Vagina (tissue), 2 donors: Measurements from ENCODE around the gene CLCNKA. TPM values are rescaled to one million over a fixed set of nuclear protein-coding genes. Genes with fewer than 3 reads are reported as not detected.

Experiments used
- DNase-seq, 2 donors: peaks; one replicate each; pipeline ENCODE4 v3.0.0-alpha.2; 2017; ENCODE audit errors: extremely low spot score in 2 of 2
- H3K27ac ChIP-seq: fragments of 200-600 bp; sonication (generic); one replicate; pipeline ENCODE4 v1.5.1; 2019
- H3K27me3 ChIP-seq: fragments of 200-600 bp; sonication (generic); one replicate; pipeline ENCODE4 v1.5.1; 2019
- H3K36me3 ChIP-seq, 2 donors: fragments of 200-600 bp; sonication (generic); one replicate each; pipeline ENCODE4 v1.5.1; 2017 to 2019
- H3K4me1 ChIP-seq: fragments of 200-600 bp; sonication (generic); one replicate; pipeline ENCODE4 v1.5.1; 2019
- H3K4me3 ChIP-seq, 2 donors: fragments of 200-600 bp; sonication (generic); 1 replicate in 1 of 2; 2 replicates in 1 of 2; pipeline ENCODE4 v1.5.1; 2016 to 2019
- H3K9me3 ChIP-seq: fragments of 200-600 bp; sonication (generic); one replicate; pipeline ENCODE4 v1.5.1; 2019
- POLR2A ChIP-seq, 2 donors: fragments of 450-650 bp; IDR thresholded peaks; one replicate each; pipeline ENCODE4 v1.6.1; 2017; ENCODE audit warnings: antibody characterized with exemption in 2 of 2, mild to moderate bottlenecking in 2 of 2, moderate library complexity in 2 of 2
- POLR2AphosphoS5 ChIP-seq, 2 donors: sonication (generic); formaldehyde crosslinking; IDR thresholded peaks; one replicate each; pipeline ENCODE4 v1.9.0; 2017; ENCODE audit warnings: antibody characterized with exemption in 2 of 2, mild to moderate bottlenecking in 2 of 2, low read depth in 1 of 2; ENCODE audit not compliant: insufficient read depth in 1 of 2
- intact Hi-C: fragments of 100-400 bp; cut with DNase I; formaldehyde crosslinking; loops from one replicate; pipeline ENCODE4 v1.15.1; 2023
- total RNA-seq: library from RNA; depleted of rRNA; stranded (reverse); fragments of >200 nt; gene quantifications from one replicate; pipeline ENCODE4 v1.2.3, GENCODE V29; 2016
- TF ChIP-seq, protein P1 (sequence below), 3 experiments: fragments of 450-650 bp in 2 of 3; fragments of 200-600 bp in 1 of 3; sonication (generic) in 1 of 3; IDR thresholded peaks; one replicate each; pipeline ENCODE4 v1.5.1; 2017 to 2019; ENCODE audit warnings: antibody characterized with exemption in 3 of 3, mild to moderate bottlenecking in 2 of 3, moderate library complexity in 2 of 3

CLCNKA gene
- total RNA-seq, 1 donor from 2014 or later: 0.25 TPM

DNA sequence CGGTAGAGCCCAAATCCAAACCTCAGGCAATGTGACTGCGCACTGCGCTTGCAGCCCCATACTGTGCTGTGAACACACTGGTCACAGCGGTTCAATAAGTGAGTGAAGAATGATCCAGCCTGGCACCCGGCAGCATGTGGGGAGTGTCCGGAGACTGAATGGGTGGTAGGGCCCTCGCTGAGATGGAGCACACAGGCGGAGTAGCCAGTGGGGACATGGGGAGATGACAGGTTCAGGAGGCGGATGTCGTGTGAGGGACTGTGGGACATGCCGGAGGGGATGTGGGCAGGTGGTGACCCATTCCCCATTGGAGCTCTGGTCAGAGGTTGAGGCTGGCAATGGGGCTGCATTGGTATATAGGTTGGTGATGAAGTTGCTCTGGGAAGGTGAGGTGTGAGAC is 12.2 kb upstream of the CLCNKA start:
- Histone ChIP-seq H3K27ac (no peak overlapping the region), H3K9me3 (no peaks in the 10 kb centered on the region), H3K4me1 (peaks cover 22% of the 10 kb centered on the region), H3K4me3 (no peak overlapping the region), H3K27me3 (no peaks in the 10 kb centered on the region), H3K36me3 (no peaks in the 10 kb centered on the region)
- no peak for DNase-seq
- TF ChIP-seq POLR2A (IDR thresholded peaks at IDR 0.05) (no peak), POLR2AphosphoS5 (IDR thresholded peaks at IDR 0.05; ENCODE audit: insufficient read depth in 1 of 2, low read depth in 1 of 2) (no peak)
- TF ChIP-seq, protein P1, sequence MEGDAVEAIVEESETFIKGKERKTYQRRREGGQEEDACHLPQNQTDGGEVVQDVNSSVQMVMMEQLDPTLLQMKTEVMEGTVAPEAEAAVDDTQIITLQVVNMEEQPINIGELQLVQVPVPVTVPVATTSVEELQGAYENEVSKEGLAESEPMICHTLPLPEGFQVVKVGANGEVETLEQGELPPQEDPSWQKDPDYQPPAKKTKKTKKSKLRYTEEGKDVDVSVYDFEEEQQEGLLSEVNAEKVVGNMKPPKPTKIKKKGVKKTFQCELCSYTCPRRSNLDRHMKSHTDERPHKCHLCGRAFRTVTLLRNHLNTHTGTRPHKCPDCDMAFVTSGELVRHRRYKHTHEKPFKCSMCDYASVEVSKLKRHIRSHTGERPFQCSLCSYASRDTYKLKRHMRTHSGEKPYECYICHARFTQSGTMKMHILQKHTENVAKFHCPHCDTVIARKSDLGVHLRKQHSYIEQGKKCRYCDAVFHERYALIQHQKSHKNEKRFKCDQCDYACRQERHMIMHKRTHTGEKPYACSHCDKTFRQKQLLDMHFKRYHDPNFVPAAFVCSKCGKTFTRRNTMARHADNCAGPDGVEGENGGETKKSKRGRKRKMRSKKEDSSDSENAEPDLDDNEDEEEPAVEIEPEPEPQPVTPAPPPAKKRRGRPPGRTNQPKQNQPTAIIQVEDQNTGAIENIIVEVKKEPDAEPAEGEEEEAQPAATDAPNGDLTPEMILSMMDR (IDR thresholded peaks at IDR 0.05): no peak
- intact Hi-C loops: loop anchor here (10.0 kb wide), 1 partner anchor 45 kb away; no protein-coding TSS in a partner anchor

DNA sequence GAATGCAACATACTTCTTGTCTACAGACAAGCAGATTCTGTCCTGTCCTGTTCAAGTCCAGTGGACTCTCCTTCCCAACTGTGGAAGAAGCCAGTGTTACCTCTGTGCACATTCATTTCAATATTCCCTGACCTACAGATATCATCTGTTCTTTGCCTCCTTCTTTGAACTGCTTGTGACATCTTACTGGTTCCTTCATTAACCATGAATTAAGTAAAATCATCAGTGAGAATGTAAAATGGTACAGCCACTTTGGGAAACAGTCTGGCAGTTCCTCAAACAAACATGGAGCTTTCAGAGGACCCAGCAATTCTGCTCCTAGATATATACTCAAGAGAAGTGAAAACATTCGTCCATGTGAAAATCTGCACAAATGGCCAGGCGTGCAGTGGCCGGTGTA is 11.0 kb upstream of the CLCNKA start:
- peaks cover 34% of the 10 kb centered on the region for H3K4me1 ChIP-seq
- H3K9me3 ChIP-seq: no peaks in the 10 kb centered on the region
- DNase-seq: no peak
- intact Hi-C loops: no loop called here
- TF ChIP-seq POLR2AphosphoS5 (IDR thresholded peaks at IDR 0.05; ENCODE audit: insufficient read depth in 1 of 2, low read depth in 1 of 2): no peak
- no peak for TF ChIP-seq POLR2A (IDR thresholded peaks at IDR 0.05)
- TF ChIP-seq, protein P1 (IDR thresholded peaks at IDR 0.05): no peak
- no peak overlapping the region for H3K4me3 ChIP-seq
- no peaks in the 10 kb centered on the region for H3K27me3 ChIP-seq
- H3K27ac ChIP-seq: no peak overlapping the region
- H3K36me3 ChIP-seq: no peaks in the 10 kb centered on the region

- TF ChIP-seq POLR2AphosphoS5 (IDR thresholded peaks at IDR 0.05; ENCODE audit: insufficient read depth in 1 of 2, low read depth in 1 of 2): no peak
- TF ChIP-seq POLR2A (IDR thresholded peaks at IDR 0.05): no peak
- TF ChIP-seq, protein P1 (IDR thresholded peaks at IDR 0.05): no peak
- H3K27me3 ChIP-seq: no peaks in the 10 kb centered on the region
- no peak overlapping the region for H3K4me3 ChIP-seq
- DNase-seq: no peak
- intact Hi-C loops: no loop called here
- H3K4me1 ChIP-seq: peaks cover 41% of the 10 kb centered on the region
- H3K9me3 ChIP-seq: no peaks in the 10 kb centered on the region
- H3K36me3 ChIP-seq: no peaks in the 10 kb centered on the region
- H3K27ac ChIP-seq: peak overlapping the region; percentile 94
Observed at GRCh38 chr1:16011936-16012589, 9.8 kb upstream of the CLCNKA start.

DNA sequence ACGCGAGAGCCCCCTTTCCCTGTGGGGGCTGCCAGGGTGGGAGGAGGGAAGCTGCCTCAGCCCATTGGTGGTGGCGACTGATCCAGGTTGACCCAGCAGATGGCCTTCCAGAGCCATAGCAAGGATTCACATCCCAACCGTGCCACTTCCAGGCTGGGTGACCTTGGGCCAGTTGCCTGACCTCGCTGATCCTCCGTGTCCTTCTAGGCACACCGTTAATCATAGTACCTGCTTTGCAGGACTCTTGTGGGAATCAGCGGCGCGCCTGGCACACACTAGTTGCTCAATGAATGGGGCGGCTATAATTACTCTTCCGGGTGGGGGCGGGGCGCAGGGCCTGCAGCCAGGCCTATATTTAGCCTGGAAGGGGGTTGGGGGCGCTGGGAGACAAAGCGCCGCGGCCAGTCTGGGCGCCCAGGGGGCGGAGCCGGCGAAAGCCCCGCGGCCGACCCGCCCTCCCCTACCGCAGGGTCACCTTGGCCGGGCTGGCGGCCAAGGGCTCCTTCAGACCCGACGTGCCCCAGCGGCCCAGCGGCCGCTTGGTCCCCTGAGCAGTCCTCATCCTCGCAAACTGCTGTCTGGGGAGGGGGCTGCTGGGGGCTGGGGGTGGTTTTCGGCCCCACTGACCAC is 9.1 kb upstream of the CLCNKA start:
- TF ChIP-seq, protein P1 (IDR thresholded peaks at IDR 0.05): no peak
- TF ChIP-seq POLR2AphosphoS5 (IDR thresholded peaks at IDR 0.05; ENCODE audit: insufficient read depth in 1 of 2, low read depth in 1 of 2): no peak
- TF ChIP-seq POLR2A (IDR thresholded peaks at IDR 0.05): no peak
- DNase-seq: no peak
- Histone ChIP-seq H3K27me3 (no peaks in the 10 kb centered on the region), H3K4me1 (peaks cover 47% of the 10 kb centered on the region), H3K27ac (peak overlapping the region; percentile 94), H3K36me3 (no peaks in the 10 kb centered on the region), H3K4me3 (peak overlapping the region; percentile 38 to 40), H3K9me3 (no peaks in the 10 kb centered on the region)
- intact Hi-C loops: no loop called here
